SU-DHL-6 (cell line): ENCODE results near the gene TBX3.

Experiments
- H2AFZ ChIP-seq: fragments of 200-600 bp; sonication (generic); 2 replicates; pipeline ENCODE4 v1.6.1; 2014; ENCODE audit warnings: low read depth, mild to moderate bottlenecking, moderate library complexity, mixed read lengths, antibody characterized with exemption, low read length; ENCODE audit not compliant: severe bottlenecking
- H3F3A ChIP-seq: fragments of 200-600 bp; shearing (Covaris generic); 2 replicates; pipeline ENCODE4 v1.6.0; 2016; ENCODE audit warnings: antibody characterized with exemption, mild to moderate bottlenecking; ENCODE audit not compliant: insufficient read depth
- H3K27ac ChIP-seq: fragments of 200-600 bp; sonication (generic); 2 replicates; pipeline ENCODE4 v1.5.1; 2016; ENCODE audit warnings: low read depth, mild to moderate bottlenecking, low read length, moderate library complexity, mixed read lengths
- H3K27me3 ChIP-seq: fragments of 200-600 bp; sonication (generic), shearing (Covaris generic); 2 replicates; pipeline ENCODE4 v1.6.0; 2014; ENCODE audit warnings: mild to moderate bottlenecking, low read length
- H3K36me3 ChIP-seq: fragments of 200-600 bp; sonication (generic); 2 replicates; pipeline ENCODE4 v1.6.1; 2014; ENCODE audit warnings: mild to moderate bottlenecking, low read length, mixed read lengths
- H3K4me2 ChIP-seq: fragments of 300-600, 200-600 bp; shearing (Covaris generic), sonication (generic); 2 replicates; pipeline ENCODE4 v1.6.0; 2014; ENCODE audit warnings: low read length, low read depth, mild to moderate bottlenecking; ENCODE audit not compliant: poor library complexity, severe bottlenecking
- H3K4me3 ChIP-seq: fragments of 200-600 bp; sonication (generic); 2 replicates; pipeline ENCODE4 v1.5.1; 2014; ENCODE audit warnings: antibody characterized with exemption, low read length, mild to moderate bottlenecking, mixed read lengths; ENCODE audit not compliant: insufficient read depth, poor library complexity, severe bottlenecking
- H3K79me2 ChIP-seq: fragments of 200-600 bp; sonication (generic); 2 replicates; pipeline ENCODE4 v1.6.1; 2014; ENCODE audit warnings: mild to moderate bottlenecking, low read length, moderate library complexity; ENCODE audit not compliant: insufficient read depth
- H3K9ac ChIP-seq: fragments of 200-600 bp; sonication (generic); 2 replicates; pipeline ENCODE4 v1.7.0; 2014; ENCODE audit warnings: mild to moderate bottlenecking, low read length
- H3K9me2 ChIP-seq: fragments of 200-600 bp; sonication (generic); replicated peaks from 2 replicates; pipeline ENCODE4 v1.6.1; 2014; ENCODE audit warnings: low read length; ENCODE audit not compliant: insufficient read depth
- H3K9me3 ChIP-seq: fragments of 200-600 bp; sonication (generic); 2 replicates; pipeline ENCODE4 v1.6.1; 2014; ENCODE audit warnings: low read length, mixed read lengths; ENCODE audit not compliant: insufficient read depth
- H4K20me1 ChIP-seq: fragments of 200-600 bp; sonication (generic); 2 replicates; pipeline ENCODE4 v1.6.1; 2014; ENCODE audit warnings: low read depth, mild to moderate bottlenecking, antibody characterized with exemption, low read length, moderate library complexity, mixed read lengths
- EZH2phosphoT487 ChIP-seq: fragments of 200-600 bp; sonication (generic), shearing (Covaris generic); conservative IDR thresholded peaks from 2 replicates; pipeline ENCODE4 v1.6.1; 2018; ENCODE audit warnings: mild to moderate bottlenecking, antibody characterized with exemption, low read length, moderate library complexity, mixed read lengths
- TF ChIP-seq, protein P1 (sequence below): fragments of 200-600 bp; sonication (generic); IDR thresholded peaks from one replicate; pipeline ENCODE4 v1.5.1; 2017; ENCODE audit warnings: antibody characterized with exemption, mild to moderate bottlenecking, low read length, moderate library complexity; ENCODE audit not compliant: insufficient read depth, poor library complexity, severe bottlenecking

The TBX3 gene

DNA sequence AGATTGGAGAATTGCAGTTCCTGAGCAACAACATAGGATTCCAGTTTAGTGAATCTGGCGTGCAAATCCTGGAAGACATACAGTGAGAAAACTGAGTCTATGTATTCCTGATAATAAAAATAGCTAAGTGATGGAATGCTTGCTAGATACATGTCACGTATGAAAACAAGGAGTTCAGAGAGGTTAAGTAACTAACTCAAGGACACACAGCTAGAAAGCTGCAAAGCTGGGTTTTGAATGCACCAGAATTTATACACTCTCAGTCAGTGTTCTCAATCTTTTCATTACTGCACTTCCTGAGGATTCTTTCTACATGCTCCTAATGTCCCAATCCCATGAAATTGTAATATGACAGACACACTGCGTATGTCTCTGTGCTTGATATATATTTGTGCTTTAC, 35.3 kb downstream of the TBX3 start:
- Histone ChIP-seq H3K4me2 (no peak overlapping the region), H3K27ac (no peak overlapping the region), H3K79me2 (no peaks in the 10 kb centered on the region), H3F3A (no peaks in the 10 kb centered on the region), H4K20me1 (no peaks in the 10 kb centered on the region), H3K9me2 (no peaks in the 10 kb centered on the region), H2AFZ (no peak overlapping the region), H3K9ac (no peak overlapping the region), H3K36me3 (no peaks in the 10 kb centered on the region), H3K9me3 (no peaks in the 10 kb centered on the region), H3K27me3 (no peaks in the 10 kb centered on the region), H3K4me3 (no peak overlapping the region)
- TF ChIP-seq EZH2phosphoT487 = no peak
- TF ChIP-seq, protein P1, sequence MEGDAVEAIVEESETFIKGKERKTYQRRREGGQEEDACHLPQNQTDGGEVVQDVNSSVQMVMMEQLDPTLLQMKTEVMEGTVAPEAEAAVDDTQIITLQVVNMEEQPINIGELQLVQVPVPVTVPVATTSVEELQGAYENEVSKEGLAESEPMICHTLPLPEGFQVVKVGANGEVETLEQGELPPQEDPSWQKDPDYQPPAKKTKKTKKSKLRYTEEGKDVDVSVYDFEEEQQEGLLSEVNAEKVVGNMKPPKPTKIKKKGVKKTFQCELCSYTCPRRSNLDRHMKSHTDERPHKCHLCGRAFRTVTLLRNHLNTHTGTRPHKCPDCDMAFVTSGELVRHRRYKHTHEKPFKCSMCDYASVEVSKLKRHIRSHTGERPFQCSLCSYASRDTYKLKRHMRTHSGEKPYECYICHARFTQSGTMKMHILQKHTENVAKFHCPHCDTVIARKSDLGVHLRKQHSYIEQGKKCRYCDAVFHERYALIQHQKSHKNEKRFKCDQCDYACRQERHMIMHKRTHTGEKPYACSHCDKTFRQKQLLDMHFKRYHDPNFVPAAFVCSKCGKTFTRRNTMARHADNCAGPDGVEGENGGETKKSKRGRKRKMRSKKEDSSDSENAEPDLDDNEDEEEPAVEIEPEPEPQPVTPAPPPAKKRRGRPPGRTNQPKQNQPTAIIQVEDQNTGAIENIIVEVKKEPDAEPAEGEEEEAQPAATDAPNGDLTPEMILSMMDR = no peak

- Histone ChIP-seq H2AFZ (no peak overlapping the region), H3K79me2 (no peaks in the 10 kb centered on the region), H3K4me2 (no peak overlapping the region), H3K9ac (no peak overlapping the region), H3K27ac (no peak overlapping the region), H3K4me3 (no peak overlapping the region), H3K27me3 (no peaks in the 10 kb centered on the region), H3K9me3 (no peaks in the 10 kb centered on the region), H3K9me2 (no peaks in the 10 kb centered on the region), H3F3A (no peaks in the 10 kb centered on the region), H4K20me1 (no peaks in the 10 kb centered on the region), H3K36me3 (no peaks in the 10 kb centered on the region)
- TF ChIP-seq EZH2phosphoT487 = no peak
- TF ChIP-seq, protein P1 = no peak
Observed at GRCh38 chr12:114638790-114639435, 45.1 kb downstream of the TBX3 start.

DNA sequence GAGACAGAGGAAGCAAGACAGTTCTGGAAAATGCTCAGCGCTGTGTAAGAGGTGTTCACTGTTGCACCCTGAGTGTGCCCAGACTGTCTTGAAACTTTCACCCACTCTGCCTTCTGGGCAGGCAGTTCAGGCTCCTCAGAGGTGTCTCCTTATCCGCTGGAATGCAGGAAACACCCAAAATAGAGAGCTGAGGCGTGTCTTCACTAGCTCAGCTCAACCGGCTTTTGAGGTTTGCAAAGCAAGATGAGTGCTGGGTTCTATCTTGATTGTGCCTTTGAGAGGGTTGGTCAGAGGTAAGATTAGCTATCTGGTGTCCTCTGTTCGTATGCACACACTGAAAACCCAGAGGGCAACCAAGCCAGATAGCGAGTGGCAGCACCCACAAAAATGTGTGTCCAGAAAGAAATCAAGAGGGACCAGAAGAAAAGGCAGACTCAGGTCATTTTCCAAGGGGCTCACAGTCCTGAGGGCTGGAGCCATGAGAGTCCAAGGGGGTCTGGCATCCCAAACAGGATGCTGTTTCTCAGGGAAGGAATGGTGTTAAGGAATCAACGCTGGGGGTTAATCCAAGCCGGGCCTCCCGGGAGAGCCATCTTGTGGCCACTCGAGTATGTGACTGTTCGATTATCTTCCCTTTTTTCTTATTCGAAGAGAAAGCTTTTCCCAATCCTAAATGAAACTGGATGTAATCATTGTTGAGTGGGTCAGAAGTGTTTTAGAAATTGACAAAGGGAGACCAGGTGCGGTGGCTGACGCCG, 47.1 kb downstream of the TBX3 start:
- Histone ChIP-seq H4K20me1 (no peaks in the 10 kb centered on the region), H3K79me2 (no peaks in the 10 kb centered on the region), H3K27me3 (no peaks in the 10 kb centered on the region), H2AFZ (no peak overlapping the region), H3K36me3 (no peaks in the 10 kb centered on the region), H3K9me3 (no peaks in the 10 kb centered on the region), H3K9ac (no peak overlapping the region), H3K27ac (no peak overlapping the region), H3K9me2 (no peaks in the 10 kb centered on the region), H3F3A (no peaks in the 10 kb centered on the region), H3K4me2 (no peak overlapping the region), H3K4me3 (no peak overlapping the region)
- TF ChIP-seq EZH2phosphoT487 = no peak
- TF ChIP-seq, protein P1 = no peak
